Smooth muscle cell (in vitro differentiated cells): ENCODE measurements around the gene PDE6G. TPM values are rescaled to one million over a fixed set of nuclear protein-coding genes. Genes with fewer than 3 reads are reported as not detected.

ENCODE experiments used
- DNase-seq: peaks from one replicate; lab custom pipeline; 2025; ENCODE audit not compliant: unreplicated experiment; lab: John Stamatoyannopoulos, UW
- H2AFZ ChIP-seq: fragments of 200-600 bp; sonication (generic); 2 replicates; pipeline ENCODE4 v1.6.0; 2016; ENCODE audit warnings: antibody characterized with exemption, low read depth, mild to moderate bottlenecking
- H3F3A ChIP-seq: fragments of 200-600 bp; sonication (generic); 2 replicates; pipeline ENCODE4 v1.6.0; 2017; ENCODE audit warnings: antibody characterized with exemption, low read depth
- H3K27ac ChIP-seq: fragments of 200-600 bp; sonication (generic); 2 replicates; pipeline ENCODE4 v1.5.1; 2016; ENCODE audit warnings: low read depth, mild to moderate bottlenecking
- H3K27me3 ChIP-seq: fragments of 200-600 bp; sonication (generic); 2 replicates; pipeline ENCODE4 v1.6.1; 2016; ENCODE audit warnings: low read depth, mild to moderate bottlenecking
- H3K36me3 ChIP-seq: fragments of 200-600 bp; sonication (generic); 2 replicates; pipeline ENCODE4 v1.5.1; 2016; ENCODE audit warnings: low read depth
- H3K4me1 ChIP-seq: fragments of 200-600 bp; sonication (generic); 2 replicates; pipeline ENCODE4 v1.5.1; 2016; ENCODE audit warnings: low read depth
- H3K4me2 ChIP-seq: fragments of 200-600 bp; sonication (generic); 2 replicates; pipeline ENCODE4 v1.6.0; 2016; ENCODE audit warnings: mild to moderate bottlenecking
- H3K4me3 ChIP-seq: fragments of 200-600 bp; sonication (generic); 2 replicates; pipeline ENCODE4 v1.5.1; 2016; ENCODE audit warnings: mild to moderate bottlenecking
- H3K79me2 ChIP-seq: fragments of 200-600 bp; sonication (generic); 2 replicates; pipeline ENCODE4 v1.6.0; 2016; ENCODE audit warnings: low read depth, mild to moderate bottlenecking
- H3K9ac ChIP-seq: fragments of 200-600 bp; sonication (generic); 2 replicates; pipeline ENCODE4 v1.6.0; 2016; ENCODE audit warnings: low read depth
- H3K9me3 ChIP-seq: fragments of 200-600 bp; sonication (generic); replicated peaks from 2 replicates; pipeline ENCODE4 v1.5.1; 2016; ENCODE audit warnings: low read depth
- H4K20me1 ChIP-seq: fragments of 200-600 bp; sonication (generic); 2 replicates; pipeline ENCODE4 v1.6.0; 2016; ENCODE audit warnings: low read depth
- WGBS: methylation state at CpG from one replicate; pipeline ENCODE4 v1.1.7; 2016; ENCODE audit warnings: low lambda C conversion rate; 5-methylcytosine and 5-hydroxymethylcytosine counted together
- polyA plus RNA-seq: library from polyadenylated mRNA; unstranded; fragments of >200 nt; fragmentation: Nextera tagmentation; extraction: Ambion mirVana; gene quantifications from 2 replicates; pipeline ENCODE4 v1.2.1, GENCODE V29; 2016
- total RNA-seq: library from RNA; depleted of rRNA; stranded (reverse); fragments of >200 nt; gene quantifications from 2 replicates; pipeline ENCODE4 v1.2.3, GENCODE V29; 2014
- TF ChIP-seq, protein P1 (sequence below): fragments of 200-600 bp; sonication (generic); IDR thresholded peaks from 2 replicates; pipeline ENCODE4 v1.5.1; 2017; ENCODE audit warnings: borderline replicate concordance, mild to moderate bottlenecking, antibody characterized with exemption; ENCODE audit not compliant: insufficient read depth, poor library complexity, severe bottlenecking

PDE6G gene
- total and polyA plus RNA-seq, 2 experiments from 2014 or later = 3.2 to 14.5 TPM

DNA sequence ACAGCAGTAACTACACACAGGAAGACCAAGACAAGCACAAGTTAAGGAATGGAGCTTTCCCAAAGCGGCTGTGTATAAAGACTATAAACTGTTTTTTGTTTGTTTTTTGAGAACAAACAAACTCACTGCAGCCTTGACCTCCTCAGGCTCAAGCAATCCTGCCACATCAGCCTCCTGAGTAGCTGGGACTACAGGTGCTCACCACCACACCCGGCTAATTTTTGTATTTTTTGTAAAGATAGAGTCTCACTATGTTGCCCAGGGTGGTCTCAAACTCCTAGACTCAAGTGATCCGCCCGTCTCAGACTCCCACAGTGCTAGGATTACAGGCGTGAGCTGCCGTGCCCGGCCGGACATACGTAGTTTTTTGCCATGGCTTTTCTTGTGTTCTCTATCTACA lies 4.1 kb upstream of the PDE6G start:
- no peaks in the 10 kb centered on the region for H3K9me3 ChIP-seq

DNA sequence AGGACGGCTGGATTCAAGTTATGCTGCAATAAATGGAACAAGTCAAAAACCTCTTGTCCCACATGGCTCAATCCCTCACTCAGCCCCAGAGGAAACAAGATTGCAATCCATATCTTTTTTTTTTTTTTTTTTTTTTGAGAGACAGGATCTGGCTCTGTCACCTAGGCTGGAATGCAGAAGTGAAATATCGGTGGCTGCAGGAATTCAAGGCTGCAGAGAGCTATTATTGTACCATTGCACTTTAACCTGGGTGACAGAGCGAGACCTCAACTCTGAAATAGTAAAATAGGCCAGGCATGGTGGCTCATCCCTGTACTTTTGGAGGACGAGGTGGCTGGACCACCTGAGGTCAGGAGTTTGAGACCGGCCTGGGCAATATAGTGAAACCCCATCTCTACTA lies 2.7 kb upstream of the PDE6G start:
- no peak for DNase-seq
- 87% methylated on average over 5 of the region's 5 CpGs for WGBS
- Histone ChIP-seq H3K4me1 (no peaks in the 10 kb centered on the region), H3K9ac (no peak overlapping the region), H3K4me3 (no peak overlapping the region), H3K9me3 (no peaks in the 10 kb centered on the region), H3F3A (no peaks in the 10 kb centered on the region), H3K4me2 (no peak overlapping the region), H3K79me2 (no peaks in the 10 kb centered on the region), H3K36me3 (no peaks in the 10 kb centered on the region), H3K27me3 (no peaks in the 10 kb centered on the region), H4K20me1 (no peaks in the 10 kb centered on the region), H2AFZ (no peak overlapping the region), H3K27ac (no peak overlapping the region)
- TF ChIP-seq, protein P1, sequence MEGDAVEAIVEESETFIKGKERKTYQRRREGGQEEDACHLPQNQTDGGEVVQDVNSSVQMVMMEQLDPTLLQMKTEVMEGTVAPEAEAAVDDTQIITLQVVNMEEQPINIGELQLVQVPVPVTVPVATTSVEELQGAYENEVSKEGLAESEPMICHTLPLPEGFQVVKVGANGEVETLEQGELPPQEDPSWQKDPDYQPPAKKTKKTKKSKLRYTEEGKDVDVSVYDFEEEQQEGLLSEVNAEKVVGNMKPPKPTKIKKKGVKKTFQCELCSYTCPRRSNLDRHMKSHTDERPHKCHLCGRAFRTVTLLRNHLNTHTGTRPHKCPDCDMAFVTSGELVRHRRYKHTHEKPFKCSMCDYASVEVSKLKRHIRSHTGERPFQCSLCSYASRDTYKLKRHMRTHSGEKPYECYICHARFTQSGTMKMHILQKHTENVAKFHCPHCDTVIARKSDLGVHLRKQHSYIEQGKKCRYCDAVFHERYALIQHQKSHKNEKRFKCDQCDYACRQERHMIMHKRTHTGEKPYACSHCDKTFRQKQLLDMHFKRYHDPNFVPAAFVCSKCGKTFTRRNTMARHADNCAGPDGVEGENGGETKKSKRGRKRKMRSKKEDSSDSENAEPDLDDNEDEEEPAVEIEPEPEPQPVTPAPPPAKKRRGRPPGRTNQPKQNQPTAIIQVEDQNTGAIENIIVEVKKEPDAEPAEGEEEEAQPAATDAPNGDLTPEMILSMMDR = no peak

More for the DNA sequence above, 4.1 kb upstream of the PDE6G start:
- H3K4me1 ChIP-seq = no peaks in the 10 kb centered on the region
- TF ChIP-seq, protein P1 = no peak
- no peak overlapping the region for H3K27ac ChIP-seq
- H3F3A ChIP-seq = no peaks in the 10 kb centered on the region
- no peak overlapping the region for H3K4me2 ChIP-seq
- DNase-seq = no peak
- H3K27me3 ChIP-seq = no peaks in the 10 kb centered on the region
- H3K79me2 ChIP-seq = peaks cover 10% of the 10 kb centered on the region
- H3K9ac ChIP-seq = no peak overlapping the region
- no peak overlapping the region for H3K4me3 ChIP-seq
- H2AFZ ChIP-seq = no peak overlapping the region
- WGBS = 94% methylated on average over 9 of the region's 9 CpGs
- no peaks in the 10 kb centered on the region for H3K36me3 ChIP-seq
- H4K20me1 ChIP-seq = no peaks in the 10 kb centered on the region

DNA sequence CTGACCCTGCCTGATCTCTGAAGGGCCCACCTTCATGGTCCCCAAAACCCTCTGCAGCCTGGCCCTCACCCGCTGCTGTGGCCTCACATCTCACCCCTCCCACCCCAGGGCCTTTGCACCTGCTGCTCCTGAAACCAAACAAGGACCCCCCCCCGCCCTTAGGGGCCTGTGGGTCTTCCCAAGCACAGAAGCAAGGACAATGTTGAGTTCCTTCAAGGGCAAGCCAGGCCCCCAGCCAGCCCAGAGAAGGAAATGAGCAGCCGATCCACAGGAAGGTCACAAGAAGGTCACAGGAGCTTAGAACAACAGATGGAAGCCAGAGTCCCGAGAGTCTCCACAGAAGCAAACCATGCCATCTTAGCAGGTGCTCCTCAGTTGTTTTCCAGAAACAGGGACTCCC lies 493 bp upstream of the PDE6G start:
- Histone ChIP-seq H3K9me3 (no peaks in the 10 kb centered on the region), H3F3A (no peaks in the 10 kb centered on the region), H4K20me1 (no peaks in the 10 kb centered on the region), H3K36me3 (no peaks in the 10 kb centered on the region), H3K4me3 (no peak overlapping the region), H2AFZ (no peak overlapping the region), H3K79me2 (no peaks in the 10 kb centered on the region), H3K4me2 (no peak overlapping the region), H3K4me1 (peaks cover 3% of the 10 kb centered on the region), H3K27ac (no peak overlapping the region), H3K27me3 (no peaks in the 10 kb centered on the region), H3K9ac (no peak overlapping the region)
- WGBS = 94% methylated on average over 4 of the region's 4 CpGs
- TF ChIP-seq, protein P1 = no peak
- DNase-seq = no peak

DNA sequence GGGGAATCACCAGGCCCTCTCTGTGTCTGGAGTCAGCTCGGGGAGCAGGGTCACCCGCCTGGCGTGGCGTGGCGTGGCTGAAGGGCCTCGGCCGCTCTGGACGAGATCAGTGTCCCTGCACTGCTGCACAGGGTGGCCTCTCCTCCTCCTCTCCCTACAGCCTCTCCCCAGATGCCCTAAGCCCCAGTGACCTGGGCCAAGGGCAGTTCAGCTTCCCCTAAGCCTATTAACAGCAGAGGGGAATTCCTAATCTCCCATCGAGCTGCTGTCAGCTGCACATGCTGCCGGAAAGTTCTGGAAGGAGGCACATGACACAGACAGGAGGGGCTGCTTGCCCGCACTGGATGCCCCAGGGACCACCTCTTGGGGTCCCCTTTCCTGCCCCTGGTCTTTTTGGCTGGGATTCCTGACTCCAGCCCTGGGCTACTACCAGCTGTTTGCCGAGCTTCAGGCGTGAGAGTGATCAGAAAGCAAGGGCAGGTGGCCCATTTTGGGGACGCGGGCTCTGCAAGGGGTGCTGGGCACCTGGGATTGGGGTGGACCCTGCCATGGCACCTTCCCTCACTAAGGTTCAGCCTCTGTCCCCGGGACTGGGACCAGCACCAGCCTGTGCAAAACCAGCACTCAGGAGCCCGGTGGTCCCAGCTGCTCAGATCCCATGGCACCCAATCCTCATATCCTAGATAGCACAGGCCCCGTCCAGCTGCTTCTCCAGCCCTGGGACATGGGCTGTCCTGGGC lies 794 bp downstream of the PDE6G start:
- Histone ChIP-seq H3K4me1 (peaks cover 3% of the 10 kb centered on the region), H3F3A (no peaks in the 10 kb centered on the region), H3K4me3 (no peak overlapping the region), H3K9ac (no peak overlapping the region), H4K20me1 (no peaks in the 10 kb centered on the region), H3K27me3 (no peaks in the 10 kb centered on the region), H3K27ac (no peak overlapping the region), H3K79me2 (no peaks in the 10 kb centered on the region), H3K9me3 (no peaks in the 10 kb centered on the region), H2AFZ (no peak overlapping the region), H3K4me2 (no peak overlapping the region), H3K36me3 (no peaks in the 10 kb centered on the region)
- WGBS = 93% methylated on average over 18 of the region's 18 CpGs
- TF ChIP-seq, protein P1 = no peak
- DNase-seq = no peak
